Measurements from ENCODE around the gene GNAI3.
A peak's percentile ranks its signal among the peaks of the same experiment; 100 is the strongest.

GNAI3 gene

DNA sequence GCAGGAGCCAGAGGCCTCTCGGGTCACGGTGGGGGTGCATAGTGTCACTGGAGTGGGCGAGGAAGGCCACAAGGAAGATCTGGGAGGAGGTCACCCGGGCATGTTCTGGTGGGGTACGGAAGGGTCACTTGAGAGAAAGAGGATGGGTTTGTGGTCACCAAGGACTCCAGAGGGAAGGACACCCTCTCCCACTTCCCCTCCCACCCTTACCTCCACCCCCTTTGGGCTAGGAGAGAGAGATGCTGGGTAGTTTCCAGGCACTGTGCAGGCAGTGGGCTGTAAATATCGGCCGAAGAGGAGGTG, 39.6 kb upstream of the GNAI3 start:
- H3K9me2 ChIP-seq (replicated peaks; ENCODE audit: control insufficient read depth, low read length), result no peaks in the 10 kb centered on the region
- TF ChIP-seq, protein P1, sequence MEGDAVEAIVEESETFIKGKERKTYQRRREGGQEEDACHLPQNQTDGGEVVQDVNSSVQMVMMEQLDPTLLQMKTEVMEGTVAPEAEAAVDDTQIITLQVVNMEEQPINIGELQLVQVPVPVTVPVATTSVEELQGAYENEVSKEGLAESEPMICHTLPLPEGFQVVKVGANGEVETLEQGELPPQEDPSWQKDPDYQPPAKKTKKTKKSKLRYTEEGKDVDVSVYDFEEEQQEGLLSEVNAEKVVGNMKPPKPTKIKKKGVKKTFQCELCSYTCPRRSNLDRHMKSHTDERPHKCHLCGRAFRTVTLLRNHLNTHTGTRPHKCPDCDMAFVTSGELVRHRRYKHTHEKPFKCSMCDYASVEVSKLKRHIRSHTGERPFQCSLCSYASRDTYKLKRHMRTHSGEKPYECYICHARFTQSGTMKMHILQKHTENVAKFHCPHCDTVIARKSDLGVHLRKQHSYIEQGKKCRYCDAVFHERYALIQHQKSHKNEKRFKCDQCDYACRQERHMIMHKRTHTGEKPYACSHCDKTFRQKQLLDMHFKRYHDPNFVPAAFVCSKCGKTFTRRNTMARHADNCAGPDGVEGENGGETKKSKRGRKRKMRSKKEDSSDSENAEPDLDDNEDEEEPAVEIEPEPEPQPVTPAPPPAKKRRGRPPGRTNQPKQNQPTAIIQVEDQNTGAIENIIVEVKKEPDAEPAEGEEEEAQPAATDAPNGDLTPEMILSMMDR (IDR thresholded peaks at IDR 0.05; ENCODE audit: low read depth, low read length, poor library complexity, severe bottlenecking), result no peak
- TF ChIP-seq EZH2phosphoT487 (IDR thresholded peaks at IDR 0.05; ENCODE audit: borderline replicate concordance, low read length), result no peak
- H3K27me3 ChIP-seq (ENCODE audit: control insufficient read depth, low read length), result peaks cover 34% of the 10 kb centered on the region
- no peaks in the 10 kb centered on the region for H3K36me3 ChIP-seq (ENCODE audit: control insufficient read depth, low read length)
- peaks cover 6% of the 10 kb centered on the region for H3K4me1 ChIP-seq (ENCODE audit: control insufficient read depth, low read length)
- no peaks in the 10 kb centered on the region for H3K9me3 ChIP-seq (ENCODE audit: control insufficient read depth, insufficient read depth, low read length)
- H3K4me2 ChIP-seq (ENCODE audit: low read length), result peak overlapping the region; percentile 77; the same call in 1 of the 2 replicates
- H3K4me3 ChIP-seq (ENCODE audit: low read length), result no peak overlapping the region
- H4K20me1 ChIP-seq (ENCODE audit: control insufficient read depth, insufficient read depth, low read depth, low read length), result no peaks in the 10 kb centered on the region
- H3K79me2 ChIP-seq (ENCODE audit: control insufficient read depth, low read length), result no peaks in the 10 kb centered on the region
- H3F3A ChIP-seq (ENCODE audit: control insufficient read depth, insufficient read depth), result no peaks in the 10 kb centered on the region
- no peak overlapping the region for H3K27ac ChIP-seq (ENCODE audit: low read depth, low read length)

DNA sequence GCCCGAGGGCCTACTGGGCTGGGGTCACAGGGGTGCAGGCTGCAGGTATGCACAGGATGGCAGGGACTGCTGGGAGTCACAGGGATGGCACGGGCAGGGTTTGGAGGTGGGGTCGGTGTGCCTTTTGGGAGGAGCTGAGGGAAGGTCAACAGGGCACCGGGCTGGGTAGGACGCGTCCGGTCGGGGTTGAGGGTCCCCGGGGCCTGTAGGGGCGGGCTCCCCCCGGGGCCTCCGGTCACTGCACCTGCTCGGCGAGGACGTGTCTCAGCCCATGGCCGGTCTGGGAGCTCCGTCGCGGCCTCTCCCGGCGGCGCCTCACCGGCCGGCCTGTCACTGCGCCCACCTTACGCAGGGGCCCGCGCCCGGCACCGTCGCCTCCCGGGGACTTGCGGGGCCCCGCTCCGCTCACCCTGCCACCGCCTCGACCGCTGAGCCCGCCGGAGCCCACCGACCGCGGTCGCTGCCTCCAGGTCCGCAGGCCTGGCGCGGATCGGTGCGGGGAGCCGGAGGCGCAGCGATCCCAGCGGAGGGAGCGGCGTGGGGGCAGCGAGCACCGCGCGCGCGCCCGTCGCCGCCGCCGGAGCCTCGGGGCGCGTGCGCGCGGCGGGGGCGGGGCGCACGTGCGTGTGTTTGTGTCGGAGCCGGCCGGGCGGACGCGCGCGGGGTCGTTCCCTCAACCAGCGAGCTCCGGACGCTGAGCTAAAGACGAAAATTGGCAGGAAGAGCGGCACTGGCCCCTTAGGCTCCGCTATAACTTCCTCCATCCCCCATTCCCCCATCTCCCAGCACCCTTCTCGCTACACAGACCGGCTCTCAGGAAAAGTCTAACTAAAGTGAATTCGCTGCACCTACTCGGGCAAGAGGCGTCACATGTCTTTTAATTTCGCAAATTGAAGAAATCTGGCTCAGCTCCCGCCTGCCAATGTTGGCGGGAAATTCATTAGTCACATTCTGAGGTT, 39.0 kb upstream of the GNAI3 start, which contains the start of gene AMIGO1:
AMIGO1 (minus strand) TSS at position 552 of the 959 bp plus-strand sequence. CDS start 815 bp downstream, outside the sequence.
- peaks cover 34% of the 10 kb centered on the region for H3K27me3 ChIP-seq (ENCODE audit: control insufficient read depth, low read length)
- no peaks in the 10 kb centered on the region for H3K9me2 ChIP-seq (replicated peaks; ENCODE audit: control insufficient read depth, low read length)
- H3K4me2 ChIP-seq (ENCODE audit: low read length), result peak within 1 kb of the TSS; percentile 77
- no peaks in the 10 kb centered on the region for H3K36me3 ChIP-seq (ENCODE audit: control insufficient read depth, low read length)
- no peaks in the 10 kb centered on the region for H4K20me1 ChIP-seq (ENCODE audit: control insufficient read depth, insufficient read depth, low read depth, low read length)
- peak within 1 kb of the TSS; percentile 72 for H3K4me3 ChIP-seq (ENCODE audit: low read length)
- no peaks in the 10 kb centered on the region for H3F3A ChIP-seq (ENCODE audit: control insufficient read depth, insufficient read depth)
- no peaks in the 10 kb centered on the region for H3K9me3 ChIP-seq (ENCODE audit: control insufficient read depth, insufficient read depth, low read length)
- peaks cover 6% of the 10 kb centered on the region for H3K4me1 ChIP-seq (ENCODE audit: control insufficient read depth, low read length)
- no peak within 1 kb of the TSS for H3K27ac ChIP-seq (ENCODE audit: low read depth, low read length)
- no peaks in the 10 kb centered on the region for H3K79me2 ChIP-seq (ENCODE audit: control insufficient read depth, low read length)
- no peak for TF ChIP-seq EZH2phosphoT487 (IDR thresholded peaks at IDR 0.05; ENCODE audit: borderline replicate concordance, low read length)
- TF ChIP-seq, protein P1 (IDR thresholded peaks at IDR 0.05; ENCODE audit: low read depth, low read length, poor library complexity, severe bottlenecking), result no peak

DNA sequence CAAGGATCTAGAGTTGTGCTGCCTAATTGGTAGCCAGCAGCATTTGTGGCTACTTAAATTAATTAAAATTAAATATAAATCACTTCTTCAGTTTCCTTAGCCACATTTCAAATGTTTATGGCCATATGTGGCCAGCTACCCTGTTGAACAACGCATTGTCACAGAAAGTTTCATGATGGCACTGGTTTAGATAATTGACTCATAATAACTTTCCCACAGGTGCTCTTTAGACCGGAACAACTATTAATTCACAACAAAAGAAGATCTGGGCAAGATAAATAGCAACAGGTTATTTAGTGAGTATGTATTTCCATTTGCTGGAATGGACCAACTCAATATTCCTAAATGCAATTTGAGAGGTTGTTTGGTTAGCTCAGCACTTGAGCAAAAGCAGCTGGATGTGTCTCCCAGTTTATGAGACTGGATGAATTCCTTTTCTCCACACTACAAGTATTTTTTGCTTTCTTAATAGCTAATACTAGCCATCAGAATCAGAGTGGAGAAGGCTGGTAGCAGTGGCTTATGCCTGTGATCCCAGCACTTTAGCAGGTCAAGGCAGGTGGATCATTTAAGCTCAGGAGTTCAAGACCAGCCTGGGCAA, 35.2 kb upstream of the GNAI3 start:
- Histone ChIP-seq H3K9me3 (ENCODE audit: control insufficient read depth, insufficient read depth, low read length) (no peaks in the 10 kb centered on the region), H3K27me3 (ENCODE audit: control insufficient read depth, low read length) (peaks cover 28% of the 10 kb centered on the region), H3F3A (ENCODE audit: control insufficient read depth, insufficient read depth) (no peaks in the 10 kb centered on the region), H3K4me1 (ENCODE audit: control insufficient read depth, low read length) (peaks cover 6% of the 10 kb centered on the region), H3K9me2 (replicated peaks; ENCODE audit: control insufficient read depth, low read length) (no peaks in the 10 kb centered on the region), H3K27ac (ENCODE audit: low read depth, low read length) (no peak overlapping the region), H3K4me3 (ENCODE audit: low read length) (no peak overlapping the region), H3K4me2 (ENCODE audit: low read length) (no peak overlapping the region), H4K20me1 (ENCODE audit: control insufficient read depth, insufficient read depth, low read depth, low read length) (no peaks in the 10 kb centered on the region), H3K36me3 (ENCODE audit: control insufficient read depth, low read length) (no peaks in the 10 kb centered on the region), H3K79me2 (ENCODE audit: control insufficient read depth, low read length) (no peaks in the 10 kb centered on the region)
- TF ChIP-seq, protein P1 (IDR thresholded peaks at IDR 0.05; ENCODE audit: low read depth, low read length, poor library complexity, severe bottlenecking), result no peak
- TF ChIP-seq EZH2phosphoT487 (IDR thresholded peaks at IDR 0.05; ENCODE audit: borderline replicate concordance, low read length), result no peak
